GM12878 (cell line): Measurements from ENCODE around the gene RIPK4. TPM values are rescaled to one million over a fixed set of nuclear protein-coding genes. Genes with fewer than 3 reads are reported as not detected.

ENCODE experiments used
- ATAC-seq: fragments of 200-7000 bp; cut with Tn5 transposase; 3 replicates; pipeline ENCODE4 v1.9.1; 2020; ENCODE audit warnings: mild to moderate bottlenecking, moderate library complexity
- BruUV-seq: library from RNA; stranded (reverse); fragments of 400-500 nt; replicated peaks from 2 replicates; lab custom pipeline; 2021; lab: Mats Ljungman, UMichigan
- CTCF ChIA-PET: fragments of 300-600 bp; sonication (Branson Sonifier 250); formaldehyde crosslinking; extraction: SDS; loops from one replicate; lab custom pipeline; 2021; ENCODE audit warnings: inconsistent platforms; lab: Yijun Ruan, JAX
- POLR2A ChIA-PET: fragments of 350-600 bp; formaldehyde crosslinking; extraction: SDS; loops from one replicate; lab custom pipeline; 2021; ENCODE audit warnings: inconsistent platforms; lab: Charles Lee
- RAD21 ChIA-PET: fragments of 300-600 bp; sonication (Branson Sonifier 250); formaldehyde crosslinking; loops from one replicate; lab custom pipeline; 2023; ENCODE audit warnings: antibody characterized with exemption; ENCODE audit not compliant: unreplicated experiment; lab: Charles Lee
- SMC1A ChIA-PET: fragments of 300-600 bp; sonication (Branson Sonifier 250); formaldehyde crosslinking; loops from one replicate; lab custom pipeline; 2023; ENCODE audit not compliant: unreplicated experiment, uncharacterized antibody; lab: Charles Lee
- DNase-seq: peaks from one replicate; pipeline ENCODE4 v3.0.0-alpha.2; 2011; ENCODE audit warnings: low read depth, low spot score
- FAIRE-seq: peaks from 3 replicates; lab custom pipeline; 2011; peaks lifted over from hg19 to GRCh38; lab: Jason Lieb, UNC
- H2AFZ ChIP-seq: 2 replicates; pipeline ENCODE4 v1.6.0; 2011; ENCODE audit warnings: low read depth, low read length, control low read depth; ENCODE audit not compliant: control insufficient read depth
- H3K27ac ChIP-seq: 2 replicates; pipeline ENCODE4 v1.5.1; 2011; ENCODE audit warnings: control low read depth; ENCODE audit not compliant: control insufficient read depth, insufficient read depth
- H3K27me3 ChIP-seq, 2 experiments: replicated peaks in 1 of 2; 2 replicates each; pipeline versions ENCODE4 v1.6.0 to v1.6.1; 2011; ENCODE audit warnings: low read length in 1 of 2; ENCODE audit not compliant: control insufficient read depth in 2 of 2, insufficient read depth in 2 of 2
- H3K36me3 ChIP-seq, 2 experiments: 2 replicates each; pipeline ENCODE4 v1.5.1; 2011; ENCODE audit warnings: low read length in 1 of 2; ENCODE audit not compliant: control insufficient read depth in 2 of 2, insufficient read depth in 2 of 2
- H3K4me1 ChIP-seq: 2 replicates; pipeline ENCODE4 v1.6.1; 2011; ENCODE audit warnings: mild to moderate bottlenecking, low read length, moderate library complexity, mixed read lengths; ENCODE audit not compliant: control insufficient read depth, insufficient read depth
- H3K4me2 ChIP-seq: 2 replicates; pipeline ENCODE4 v1.6.0; 2011; ENCODE audit warnings: control low read depth; ENCODE audit not compliant: control insufficient read depth, insufficient read depth
- H3K4me3 ChIP-seq: fragments of 200-600 bp; sonication (generic); 2 replicates; pipeline ENCODE4 v1.5.1; 2016
- H3K79me2 ChIP-seq: 2 replicates; pipeline ENCODE4 v1.6.0; 2011; ENCODE audit warnings: low read length; ENCODE audit not compliant: control insufficient read depth, insufficient read depth
- H3K9ac ChIP-seq: 2 replicates; pipeline ENCODE4 v1.8.0; 2011; ENCODE audit warnings: low read length, control low read depth, mixed read lengths; ENCODE audit not compliant: control insufficient read depth, insufficient read depth
- H3K9me3 ChIP-seq: replicated peaks from 3 replicates; pipeline ENCODE4 v1.5.1; 2011; ENCODE audit warnings: mild to moderate bottlenecking, low read length; ENCODE audit not compliant: control insufficient read depth, insufficient read depth
- H4K20me1 ChIP-seq: 2 replicates; pipeline ENCODE4 v1.6.0; 2011; ENCODE audit not compliant: control insufficient read depth, insufficient read depth
- EED ChIP-seq: sonication (generic); IDR thresholded peaks from 2 replicates; pipeline ENCODE4 v1.6.1; 2016; ENCODE audit warnings: antibody characterized with exemption, low read depth
- HDAC2 ChIP-seq: fragments of 200-600 bp; sonication (generic); IDR thresholded peaks from 2 replicates; pipeline ENCODE4 v1.6.1; 2017
- IKZF2 ChIP-seq, 2 experiments: fragments of 450-650 bp; IDR thresholded peaks; 2 replicates each; pipeline ENCODE4 v1.6.1; 2017; ENCODE audit warnings: mild to moderate bottlenecking in 2 of 2, moderate library complexity in 2 of 2
- IRF5 ChIP-seq: fragments of 450-650 bp; IDR thresholded peaks from 2 replicates; pipeline ENCODE4 v1.6.1; 2017; ENCODE audit warnings: borderline replicate concordance
- LARP7 ChIP-seq: fragments of 450-650 bp; IDR thresholded peaks from 2 replicates; pipeline ENCODE4 v1.6.1; 2017; ENCODE audit warnings: mild to moderate bottlenecking
- MTA3 ChIP-seq: IDR thresholded peaks from 2 replicates; pipeline ENCODE4 v1.6.1; 2012; ENCODE audit warnings: low read length, inconsistent platforms, borderline replicate concordance
- PKNOX1 ChIP-seq: fragments of 450-650 bp; IDR thresholded peaks from 2 replicates; pipeline ENCODE4 v1.6.1; 2016; ENCODE audit warnings: mild to moderate bottlenecking
- POLR2AphosphoS5 ChIP-seq: IDR thresholded peaks from 2 replicates; pipeline ENCODE4 v1.6.1; 2011; ENCODE audit warnings: mild to moderate bottlenecking, low read length, inconsistent platforms
- POU2F2 ChIP-seq: IDR thresholded peaks from 3 replicates; pipeline ENCODE4 v1.6.1; 2011; ENCODE audit warnings: low read depth, mild to moderate bottlenecking, low read length, borderline replicate concordance
- RAD51 ChIP-seq: fragments of 450-650 bp; IDR thresholded peaks from 2 replicates; pipeline ENCODE4 v1.6.1; 2016; ENCODE audit warnings: moderate library complexity, mild to moderate bottlenecking, inconsistent platforms
- RB1 ChIP-seq: fragments of 450-650 bp; formaldehyde crosslinking; IDR thresholded peaks from 2 replicates; pipeline ENCODE4 v1.6.1; 2017; ENCODE audit warnings: mild to moderate bottlenecking, borderline replicate concordance
- SREBF2 ChIP-seq: IDR thresholded peaks from 2 replicates; pipeline ENCODE4 v1.6.1; 2012; ENCODE audit warnings: mild to moderate bottlenecking, low read length
- TAF1 ChIP-seq: IDR thresholded peaks from 2 replicates; pipeline ENCODE4 v1.6.1; 2011; ENCODE audit warnings: mild to moderate bottlenecking, low read depth, low read length, borderline replicate concordance
- ZNF274 ChIP-seq: IDR thresholded peaks from one replicate; pipeline ENCODE4 v1.8.0; 2011; ENCODE audit not compliant: insufficient read length, insufficient read depth
- WGBS: methylation state at CpG from one replicate; pipeline ENCODE4 v1.1.6; 2016; ENCODE audit warnings: low lambda C conversion rate; ENCODE audit not compliant: insufficient replicate concordance, insufficient coverage; ENCODE audit errors: missing lambda C conversion rate; 5-methylcytosine and 5-hydroxymethylcytosine counted together
- in situ Hi-C: fragments of 300-500 bp; cut with MboI; formaldehyde crosslinking; loops from 9 replicates; pipeline ENCODE4 v1.14.3; 2018; ENCODE audit warnings: mixed read lengths
- intact Hi-C: fragments of 100-400 bp; cut with micrococcal nuclease; formaldehyde crosslinking; loops from one replicate; pipeline ENCODE4 v1.14.2; 2022; ENCODE audit not compliant: unreplicated experiment
- polyA plus RNA-seq, 11 experiments: library from polyadenylated mRNA; depleted of rRNA in 4 of 11; unstranded in 6 of 11; stranded (reverse) in 5 of 11; fragments of >200 nt; fragmentation: Nextera tagmentation in 4 of 11; fragmentation: Illumina TruSeq in 1 of 11; extraction: Ambion mirVana in 4 of 11; extraction: Trizol in 1 of 11; gene quantifications; 1 replicate in 1 of 11; 2 replicates in 10 of 11; pipeline versions ENCODE4 v1.2.1 to v1.2.3, GENCODE V29; 2011 to 2016; ENCODE audit warnings: inconsistent platforms in 2 of 11, missing spikeins in 2 of 11, low read depth in 1 of 11
- total RNA-seq, 4 experiments: library from RNA; depleted of rRNA in 3 of 4; stranded (reverse); fragments of >200 nt in 3 of 4; fragmentation: Illumina TruSeq in 1 of 4; extraction: Trizol in 1 of 4; gene quantifications; 2 replicates each; pipeline versions ENCODE4 v1.2.1 to v1.2.3, GENCODE V29; 2013 to 2021
- TF ChIP-seq, protein P1 (sequence below): fragments of 450-650 bp; IDR thresholded peaks from 2 replicates; pipeline ENCODE4 v1.6.1; 2016; ENCODE audit warnings: mild to moderate bottlenecking
- TF ChIP-seq, protein P2 (sequence below): fragments of 450-650 bp; IDR thresholded peaks from 2 replicates; pipeline ENCODE4 v1.6.1; 2017; ENCODE audit warnings: mild to moderate bottlenecking, moderate library complexity
- TF ChIP-seq, protein P3 (sequence below): IDR thresholded peaks from 2 replicates; pipeline ENCODE4 v1.6.1; 2011; ENCODE audit warnings: low read depth, low read length, improper control_type of control experiment, borderline replicate concordance

The RIPK4 gene
- total and polyA plus RNA-seq, 10 of the 15 experiments (the other 5 are each of a cell fraction or from before 2014, with no cell fraction given) = 0.05 TPM; not detected in 9

GRCh38 chr21:41765420-41765821, 1.4 kb downstream of the RIPK4 start:
- RAD21 ChIA-PET = interaction anchor here (1.4 to 2.9 kb wide), 3 partner anchors 153 to 395 kb away, joined by 3 to 9 read pairs (median 3); no protein-coding TSS in a partner anchor
- no peak overlapping the region for H3K27ac ChIP-seq
- WGBS = 69% methylated on average over 11 of the region's 11 CpGs
- H3K9me3 ChIP-seq = no peaks in the 10 kb centered on the region; the same call in 1 of the 3 replicates
- SMC1A ChIA-PET = interaction anchor here (1.0 to 1.1 kb wide), 2 partner anchors 149 to 482 kb away, joined by 3 to 4 read pairs; no protein-coding TSS in a partner anchor
- TF ChIP-seq PKNOX1 (no peak), MTA3 (no peak), IRF5 (no peak), RB1 (no peak), SREBF2 (no peak), LARP7 (no peak), POLR2AphosphoS5 (no peak), EED (no peak), TAF1 (no peak), HDAC2 (no peak), ZNF274 (no peak), RAD51 (no peak), POU2F2 (no peak), IKZF2 (IDR thresholded peaks at IDR 0.05) (no peak)
- TF ChIP-seq, protein P1, sequence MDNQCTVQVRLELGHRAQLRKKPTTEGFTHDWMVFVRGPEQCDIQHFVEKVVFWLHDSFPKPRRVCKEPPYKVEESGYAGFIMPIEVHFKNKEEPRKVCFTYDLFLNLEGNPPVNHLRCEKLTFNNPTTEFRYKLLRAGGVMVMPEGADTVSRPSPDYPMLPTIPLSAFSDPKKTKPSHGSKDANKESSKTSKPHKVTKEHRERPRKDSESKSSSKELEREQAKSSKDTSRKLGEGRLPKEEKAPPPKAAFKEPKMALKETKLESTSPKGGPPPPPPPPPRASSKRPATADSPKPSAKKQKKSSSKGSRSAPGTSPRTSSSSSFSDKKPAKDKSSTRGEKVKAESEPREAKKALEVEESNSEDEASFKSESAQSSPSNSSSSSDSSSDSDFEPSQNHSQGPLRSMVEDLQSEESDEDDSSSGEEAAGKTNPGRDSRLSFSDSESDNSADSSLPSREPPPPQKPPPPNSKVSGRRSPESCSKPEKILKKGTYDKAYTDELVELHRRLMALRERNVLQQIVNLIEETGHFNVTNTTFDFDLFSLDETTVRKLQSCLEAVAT = no peak
- TF ChIP-seq, protein P2, sequence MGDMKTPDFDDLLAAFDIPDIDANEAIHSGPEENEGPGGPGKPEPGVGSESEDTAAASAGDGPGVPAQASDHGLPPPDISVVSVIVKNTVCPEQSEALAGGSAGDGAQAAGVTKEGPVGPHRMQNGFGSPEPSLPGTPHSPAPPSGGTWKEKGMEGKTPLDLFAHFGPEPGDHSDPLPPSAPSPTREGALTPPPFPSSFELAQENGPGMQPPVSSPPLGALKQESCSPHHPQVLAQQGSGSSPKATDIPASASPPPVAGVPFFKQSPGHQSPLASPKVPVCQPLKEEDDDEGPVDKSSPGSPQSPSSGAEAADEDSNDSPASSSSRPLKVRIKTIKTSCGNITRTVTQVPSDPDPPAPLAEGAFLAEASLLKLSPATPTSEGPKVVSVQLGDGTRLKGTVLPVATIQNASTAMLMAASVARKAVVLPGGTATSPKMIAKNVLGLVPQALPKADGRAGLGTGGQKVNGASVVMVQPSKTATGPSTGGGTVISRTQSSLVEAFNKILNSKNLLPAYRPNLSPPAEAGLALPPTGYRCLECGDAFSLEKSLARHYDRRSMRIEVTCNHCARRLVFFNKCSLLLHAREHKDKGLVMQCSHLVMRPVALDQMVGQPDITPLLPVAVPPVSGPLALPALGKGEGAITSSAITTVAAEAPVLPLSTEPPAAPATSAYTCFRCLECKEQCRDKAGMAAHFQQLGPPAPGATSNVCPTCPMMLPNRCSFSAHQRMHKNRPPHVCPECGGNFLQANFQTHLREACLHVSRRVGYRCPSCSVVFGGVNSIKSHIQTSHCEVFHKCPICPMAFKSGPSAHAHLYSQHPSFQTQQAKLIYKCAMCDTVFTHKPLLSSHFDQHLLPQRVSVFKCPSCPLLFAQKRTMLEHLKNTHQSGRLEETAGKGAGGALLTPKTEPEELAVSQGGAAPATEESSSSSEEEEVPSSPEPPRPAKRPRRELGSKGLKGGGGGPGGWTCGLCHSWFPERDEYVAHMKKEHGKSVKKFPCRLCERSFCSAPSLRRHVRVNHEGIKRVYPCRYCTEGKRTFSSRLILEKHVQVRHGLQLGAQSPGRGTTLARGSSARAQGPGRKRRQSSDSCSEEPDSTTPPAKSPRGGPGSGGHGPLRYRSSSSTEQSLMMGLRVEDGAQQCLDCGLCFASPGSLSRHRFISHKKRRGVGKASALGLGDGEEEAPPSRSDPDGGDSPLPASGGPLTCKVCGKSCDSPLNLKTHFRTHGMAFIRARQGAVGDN = no peak
- TF ChIP-seq, protein P3, sequence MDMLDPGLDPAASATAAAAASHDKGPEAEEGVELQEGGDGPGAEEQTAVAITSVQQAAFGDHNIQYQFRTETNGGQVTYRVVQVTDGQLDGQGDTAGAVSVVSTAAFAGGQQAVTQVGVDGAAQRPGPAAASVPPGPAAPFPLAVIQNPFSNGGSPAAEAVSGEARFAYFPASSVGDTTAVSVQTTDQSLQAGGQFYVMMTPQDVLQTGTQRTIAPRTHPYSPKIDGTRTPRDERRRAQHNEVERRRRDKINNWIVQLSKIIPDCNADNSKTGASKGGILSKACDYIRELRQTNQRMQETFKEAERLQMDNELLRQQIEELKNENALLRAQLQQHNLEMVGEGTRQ = no peak
- TF ChIP-seq, all 136 proteins: peak for 0
- BruUV-seq = no TSS peak
- Histone ChIP-seq H3K4me3 (no peak overlapping the region), H3K9ac (no peak overlapping the region), H3K27me3 (peaks cover 23 to 43% of the 10 kb centered on the region in 2 experiments), H2AFZ (no peak overlapping the region), H3K4me1 (no peaks in the 10 kb centered on the region), H3K36me3 (no peaks in the 10 kb centered on the region), H4K20me1 (no peaks in the 10 kb centered on the region), H3K79me2 (no peaks in the 10 kb centered on the region), H3K4me2 (no peak overlapping the region)
- CTCF ChIA-PET = interaction anchor here (0.8 to 1.4 kb wide), 2 partner anchors 10 to 155 kb away, joined by 3 read pairs; no protein-coding TSS in a partner anchor
- in situ Hi-C loops (no loop called here), intact Hi-C loops (no loop called here)
- ATAC-seq (no peak), FAIRE-seq (no peak), DNase-seq (no peak)
- POLR2A ChIA-PET = no interaction called here
